ENCODE results near the gene NIT1. TPM values are rescaled to one million over a fixed set of nuclear protein-coding genes. Genes with fewer than 3 reads are reported as not detected.

The NIT1 gene
- total and polyA plus RNA-seq, 2 of the 8 experiments (the other 6 are each of a cell fraction or from before 2014, with no cell fraction given), result 33.0 to 40.4 TPM

- Histone ChIP-seq H3K56ac (replicated peaks; ENCODE audit: insufficient read length, low read depth, low read length) (no peak overlapping the region), H4K5ac (ENCODE audit: insufficient read length, low read depth, low read length) (no peak overlapping the region), H3K36me3 (ENCODE audit: control insufficient read depth in 2 of 4, insufficient read depth in 4 of 4, low read length in 3 of 4) (no peaks in the 10 kb centered on the region), H3K4ac (replicated peaks; ENCODE audit: insufficient read length, low read depth, low read length) (no peak overlapping the region), H4K20me1 (replicated peaks in 1 of 2; ENCODE audit: control insufficient read depth in 1 of 2, insufficient read depth in 2 of 2, low read length in 2 of 2) (no peaks in the 10 kb centered on the region), H2BK12ac (ENCODE audit: low read depth, low read length) (no peak overlapping the region; the same call in 1 of the 2 replicates), H3K9ac (replicated peaks in 1 of 4; ENCODE audit: extremely low read depth in 1 of 4, low read depth in 3 of 4, low read length in 3 of 4) (0 out of 7 replicates have a peak overlapping the region, but pooled peaks of 1 of the 4 experiments have one; percentile 8), H3K4me3 (ENCODE audit: extremely low read depth in 1 of 4, insufficient read depth in 2 of 4, low read depth in 3 of 4, low read length in 4 of 4) (no peak overlapping the region), H3K23ac (ENCODE audit: insufficient read length) (no peak overlapping the region), H3K4me2 (ENCODE audit: insufficient read depth in 1 of 2, low read depth in 2 of 2, low read length in 2 of 2) (no peak overlapping the region), H3K79me2 (ENCODE audit: control insufficient read depth in 1 of 2, insufficient read depth in 2 of 2, low read length in 2 of 2) (no peaks in the 10 kb centered on the region), H4K8ac (ENCODE audit: extremely low read depth, insufficient read depth, low read length) (no peak overlapping the region), H3K4me1 (replicated peaks in 1 of 4; ENCODE audit: control insufficient read depth in 3 of 4, insufficient read depth in 4 of 4, low read length in 3 of 4) (peaks cover 0 to 12% (median 0%) of the 10 kb centered on the region in 4 experiments; a peak in 3 of 7 replicates), H2BK5ac (ENCODE audit: low read depth, low read length) (no peak overlapping the region), H2AK5ac (ENCODE audit: low read depth, low read length) (no peak overlapping the region), H2BK20ac (ENCODE audit: low read length) (no peak overlapping the region), H4K91ac (replicated peaks; ENCODE audit: insufficient read length, low read length) (no peak overlapping the region), H2BK120ac (replicated peaks; ENCODE audit: low read depth, low read length) (no peak overlapping the region), H3K27ac (ENCODE audit: low read depth, low read length) (no peak overlapping the region), H3K14ac (ENCODE audit: insufficient read length) (no peak overlapping the region), H3K27me3 (replicated peaks in 1 of 4; ENCODE audit: control insufficient read depth in 3 of 4, extremely low read depth in 1 of 4, insufficient read depth in 3 of 4, low read length in 3 of 4) (no peaks in the 10 kb centered on the region), H2AFZ (ENCODE audit: low read length) (no peak overlapping the region), H3K9me3 (ENCODE audit: insufficient read depth in 2 of 2, low read depth in 1 of 2, low read length in 1 of 2) (no peaks in the 10 kb centered on the region), H3K23me2 (ENCODE audit: low read depth, low read length) (peaks cover 2% of the 10 kb centered on the region; the same call in 1 of the 2 replicates), H2BK15ac (ENCODE audit: low read length) (no peak overlapping the region), H3K18ac (ENCODE audit: extremely low read depth, low read length) (no peak overlapping the region), H3K79me1 (ENCODE audit: low read depth, low read length) (no peaks in the 10 kb centered on the region)
- 85% methylated on average over 4 of the region's 4 CpGs; no CpG with 5 or more reads in 1 of the 2 experiments for WGBS, 2 experiments (ENCODE audit: extremely low coverage in 1 of 2, insufficient coverage in 1 of 2, insufficient read length in 1 of 2, insufficient replicate concordance in 2 of 2, low coverage in 1 of 2, low lambda C conversion rate in 2 of 2, missing lambda C conversion rate in 1 of 2)
- TF ChIP-seq KDM4A (IDR thresholded peaks at IDR 0.05; ENCODE audit: low read depth, low read length, severe bottlenecking) (no peak), GABPA (IDR thresholded peaks at IDR 0.05; ENCODE audit: borderline replicate concordance, insufficient read depth, low read length) (no peak), HDAC2 (IDR thresholded peaks at IDR 0.05; ENCODE audit: borderline replicate concordance in 1 of 2, low read depth in 2 of 2, low read length in 2 of 2) (no peak), SP2 (IDR thresholded peaks at IDR 0.05; ENCODE audit: low read length) (no peak), TAF1 (IDR thresholded peaks at IDR 0.05; ENCODE audit: low read depth, low read length) (no peak), SIRT6 (IDR thresholded peaks at IDR 0.05; ENCODE audit: low read length) (no peak), POU5F1 (IDR thresholded peaks at IDR 0.05; ENCODE audit: low read depth, low read length) (no peak), MAX (IDR thresholded peaks at IDR 0.05) (no peak), SRF (IDR thresholded peaks at IDR 0.05; ENCODE audit: low read depth, low read length) (no peak), EGR1 (IDR thresholded peaks at IDR 0.05; ENCODE audit: borderline replicate concordance, low read depth, low read length) (no peak), RBBP5 (IDR thresholded peaks at IDR 0.05; ENCODE audit: borderline replicate concordance, low read depth, low read length) (no peak), CREB1 (IDR thresholded peaks at IDR 0.05) (no peak)
- FAIRE-seq (no peak), DNase-seq (ENCODE audit: low read depth in 1 of 2, low spot score in 2 of 2) (no peak)
- CTCF ChIA-PET (ENCODE audit: partially characterized antibody), result interaction anchor here (1.3 to 11.9 kb wide), 5 partner anchors 12 to 132 kb away, joined by 3 to 156 read pairs (median 5); partner anchors contain the start of genes ARHGAP30, ITLN2 and KLHDC9
- POLR2A ChIA-PET (ENCODE audit: partially characterized antibody), result no interaction called here
These were observed 31.4 kb upstream of the NIT1 start for GRCh38 chr1:161086457-161086856.

Measured in H1 (cell line).